Measurements from ENCODE around the gene CHSY1. TPM values are rescaled to one million over a fixed set of nuclear protein-coding genes. Genes with fewer than 3 reads are reported as not detected.

Gene CHSY1
- total and polyA plus RNA-seq, 10 of the 15 experiments (the other 5 are each of a cell fraction or from before 2014, with no cell fraction given) = 1.4 to 31.2 (median 10.5) TPM

- TF ChIP-seq, protein P1, sequence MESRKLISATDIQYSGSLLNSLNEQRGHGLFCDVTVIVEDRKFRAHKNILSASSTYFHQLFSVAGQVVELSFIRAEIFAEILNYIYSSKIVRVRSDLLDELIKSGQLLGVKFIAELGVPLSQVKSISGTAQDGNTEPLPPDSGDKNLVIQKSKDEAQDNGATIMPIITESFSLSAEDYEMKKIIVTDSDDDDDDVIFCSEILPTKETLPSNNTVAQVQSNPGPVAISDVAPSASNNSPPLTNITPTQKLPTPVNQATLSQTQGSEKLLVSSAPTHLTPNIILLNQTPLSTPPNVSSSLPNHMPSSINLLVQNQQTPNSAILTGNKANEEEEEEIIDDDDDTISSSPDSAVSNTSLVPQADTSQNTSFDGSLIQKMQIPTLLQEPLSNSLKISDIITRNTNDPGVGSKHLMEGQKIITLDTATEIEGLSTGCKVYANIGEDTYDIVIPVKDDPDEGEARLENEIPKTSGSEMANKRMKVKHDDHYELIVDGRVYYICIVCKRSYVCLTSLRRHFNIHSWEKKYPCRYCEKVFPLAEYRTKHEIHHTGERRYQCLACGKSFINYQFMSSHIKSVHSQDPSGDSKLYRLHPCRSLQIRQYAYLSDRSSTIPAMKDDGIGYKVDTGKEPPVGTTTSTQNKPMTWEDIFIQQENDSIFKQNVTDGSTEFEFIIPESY (IDR thresholded peaks at IDR 0.05) = no peak
- peak; percentile 84 for TF ChIP-seq POLR2AphosphoS5 (IDR thresholded peaks at IDR 0.05; ENCODE audit: low read length)
- TF ChIP-seq MTA2 (IDR thresholded peaks at IDR 0.05; ENCODE audit: low read depth) = no peak
- TF ChIP-seq NR2F1 (conservative IDR thresholded peaks at IDR 0.05) = 0 out of 2 replicates have a peak, but pooled peaks have one; percentile 39
- no peak for TF ChIP-seq RAD21 (IDR thresholded peaks at IDR 0.05; ENCODE audit: insufficient read depth, low read depth, low read length)
- peak; percentile 76; the same call in 1 of the 2 replicates for TF ChIP-seq RBBP5 (conservative IDR thresholded peaks at IDR 0.05)
- peak; percentile 71 for TF ChIP-seq MYC (IDR thresholded peaks at IDR 0.05; ENCODE audit: insufficient read depth, insufficient read length, insufficient replicate concordance, low read length, severe bottlenecking)
- TF ChIP-seq MEF2B (IDR thresholded peaks at IDR 0.05; ENCODE audit: partially characterized antibody, poor library complexity, severe bottlenecking) = no peak
- TF ChIP-seq, protein P2, sequence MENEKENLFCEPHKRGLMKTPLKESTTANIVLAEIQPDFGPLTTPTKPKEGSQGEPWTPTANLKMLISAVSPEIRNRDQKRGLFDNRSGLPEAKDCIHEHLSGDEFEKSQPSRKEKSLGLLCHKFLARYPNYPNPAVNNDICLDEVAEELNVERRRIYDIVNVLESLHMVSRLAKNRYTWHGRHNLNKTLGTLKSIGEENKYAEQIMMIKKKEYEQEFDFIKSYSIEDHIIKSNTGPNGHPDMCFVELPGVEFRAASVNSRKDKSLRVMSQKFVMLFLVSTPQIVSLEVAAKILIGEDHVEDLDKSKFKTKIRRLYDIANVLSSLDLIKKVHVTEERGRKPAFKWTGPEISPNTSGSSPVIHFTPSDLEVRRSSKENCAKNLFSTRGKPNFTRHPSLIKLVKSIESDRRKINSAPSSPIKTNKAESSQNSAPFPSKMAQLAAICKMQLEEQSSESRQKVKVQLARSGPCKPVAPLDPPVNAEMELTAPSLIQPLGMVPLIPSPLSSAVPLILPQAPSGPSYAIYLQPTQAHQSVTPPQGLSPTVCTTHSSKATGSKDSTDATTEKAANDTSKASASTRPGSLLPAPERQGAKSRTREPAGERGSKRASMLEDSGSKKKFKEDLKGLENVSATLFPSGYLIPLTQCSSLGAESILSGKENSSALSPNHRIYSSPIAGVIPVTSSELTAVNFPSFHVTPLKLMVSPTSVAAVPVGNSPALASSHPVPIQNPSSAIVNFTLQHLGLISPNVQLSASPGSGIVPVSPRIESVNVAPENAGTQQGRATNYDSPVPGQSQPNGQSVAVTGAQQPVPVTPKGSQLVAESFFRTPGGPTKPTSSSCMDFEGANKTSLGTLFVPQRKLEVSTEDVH (IDR thresholded peaks at IDR 0.05; ENCODE audit: low read depth, partially characterized antibody) = peak; percentile 41
- TF ChIP-seq LARP7 (IDR thresholded peaks at IDR 0.05) = peak; percentile 86
- TF ChIP-seq SRF (IDR thresholded peaks at IDR 0.05; ENCODE audit: low read depth in 2 of 2, low read length in 2 of 2) = peak; percentile 90 to 99
- TF ChIP-seq, protein P3, sequence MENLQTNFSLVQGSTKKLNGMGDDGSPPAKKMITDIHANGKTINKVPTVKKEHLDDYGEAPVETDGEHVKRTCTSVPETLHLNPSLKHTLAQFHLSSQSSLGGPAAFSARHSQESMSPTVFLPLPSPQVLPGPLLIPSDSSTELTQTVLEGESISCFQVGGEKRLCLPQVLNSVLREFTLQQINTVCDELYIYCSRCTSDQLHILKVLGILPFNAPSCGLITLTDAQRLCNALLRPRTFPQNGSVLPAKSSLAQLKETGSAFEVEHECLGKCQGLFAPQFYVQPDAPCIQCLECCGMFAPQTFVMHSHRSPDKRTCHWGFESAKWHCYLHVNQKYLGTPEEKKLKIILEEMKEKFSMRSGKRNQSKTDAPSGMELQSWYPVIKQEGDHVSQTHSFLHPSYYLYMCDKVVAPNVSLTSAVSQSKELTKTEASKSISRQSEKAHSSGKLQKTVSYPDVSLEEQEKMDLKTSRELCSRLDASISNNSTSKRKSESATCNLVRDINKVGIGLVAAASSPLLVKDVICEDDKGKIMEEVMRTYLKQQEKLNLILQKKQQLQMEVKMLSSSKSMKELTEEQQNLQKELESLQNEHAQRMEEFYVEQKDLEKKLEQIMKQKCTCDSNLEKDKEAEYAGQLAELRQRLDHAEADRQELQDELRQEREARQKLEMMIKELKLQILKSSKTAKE (IDR thresholded peaks at IDR 0.05; ENCODE audit: low read depth, poor library complexity, severe bottlenecking) = no peak
- peak; percentile 87 for TF ChIP-seq SIN3A (IDR thresholded peaks at IDR 0.05; ENCODE audit: low read depth, low read length)
- TF ChIP-seq IKZF2 (IDR thresholded peaks at IDR 0.05) = 0 out of 4 replicates have a peak, but pooled peaks of 1 of the 2 experiments have one; percentile 6
- TF ChIP-seq IKZF1 (conservative IDR thresholded peaks at IDR 0.05) = peak; percentile 92
- TF ChIP-seq MXI1 (IDR thresholded peaks at IDR 0.05; ENCODE audit: low read depth, low read length) = peak; percentile 90
- TF ChIP-seq ESRRA (IDR thresholded peaks at IDR 0.05; ENCODE audit: low read length) = no peak
- TF ChIP-seq RCOR1 (conservative IDR thresholded peaks at IDR 0.05; ENCODE audit: low read depth, low read length) = 0 out of 2 replicates have a peak, but pooled peaks have one; percentile 52
- TF ChIP-seq CBX5 (IDR thresholded peaks at IDR 0.05; ENCODE audit: low read depth) = no peak
- TF ChIP-seq ELK1 (IDR thresholded peaks at IDR 0.05; ENCODE audit: low read depth, low read length) = peak; percentile 95
- peak; percentile 95 for TF ChIP-seq POLR2AphosphoS2 (IDR thresholded peaks at IDR 0.05; ENCODE audit: low read depth, low read length)
- TF ChIP-seq MYB (IDR thresholded peaks at IDR 0.05; ENCODE audit: borderline replicate concordance, low read depth, low read length) = no peak
Measured at GRCh38 chr15:101294731-101295606, 43.1 kb upstream of the CHSY1 start, which contains the start of gene SNRPA1 (continued).

Data from GM12878 (cell line).